ENCODE results near the gene KRTAP9-4. TPM values are rescaled to one million over a fixed set of nuclear protein-coding genes. Genes with fewer than 3 reads are reported as not detected.

KRTAP9-4 gene
- total and polyA plus RNA-seq, 2 of the 8 experiments (the other 6 are each of a cell fraction or from before 2014, with no cell fraction given), result not detected

DNA sequence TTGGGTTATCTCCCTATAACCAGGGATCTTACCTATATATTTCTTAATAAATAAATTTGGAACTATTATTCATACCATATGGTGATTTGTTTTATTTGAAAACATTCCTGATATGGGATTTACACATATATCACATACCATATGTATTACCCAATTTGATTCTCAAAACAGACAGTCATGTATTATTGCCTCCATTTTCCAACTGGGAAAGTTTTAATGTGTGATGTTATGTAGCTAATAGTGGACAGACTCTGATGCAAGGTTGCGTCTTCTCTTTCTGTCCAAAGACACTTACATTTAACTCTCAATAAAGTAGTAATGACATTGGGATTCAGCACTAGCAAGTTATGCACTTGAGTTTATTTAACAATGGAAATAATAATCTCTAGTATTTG is 6.8 kb downstream of the KRTAP9-4 start:
- WGBS, 2 experiments (ENCODE audit: extremely low coverage in 1 of 2, insufficient coverage in 1 of 2, insufficient read length in 1 of 2, insufficient replicate concordance in 2 of 2, low coverage in 1 of 2, low lambda C conversion rate in 2 of 2, missing lambda C conversion rate in 1 of 2), result 100% methylated on average over 1 of the region's 1 CpG; no CpG with 5 or more reads in 1 of the 2 experiments
- H3K4me3 ChIP-seq (ENCODE audit: extremely low read depth in 1 of 4, insufficient read depth in 2 of 4, low read depth in 3 of 4, low read length in 4 of 4), result no peak overlapping the region
- no peak overlapping the region for H2BK5ac ChIP-seq (ENCODE audit: low read depth, low read length)
- no peaks in the 10 kb centered on the region for H3K79me1 ChIP-seq (ENCODE audit: low read depth, low read length)
- DNase-seq (ENCODE audit: low read depth in 1 of 2, low spot score in 2 of 2), result no peak
- H2AFZ ChIP-seq (ENCODE audit: low read length), result no peak overlapping the region
- TF ChIP-seq RBBP5 (IDR thresholded peaks at IDR 0.05; ENCODE audit: borderline replicate concordance, low read depth, low read length) (no peak), CHD1 (IDR thresholded peaks at IDR 0.05; ENCODE audit: low read depth, low read length) (no peak), SRF (IDR thresholded peaks at IDR 0.05; ENCODE audit: low read depth, low read length) (no peak), KDM5A (IDR thresholded peaks at IDR 0.05; ENCODE audit: low read length) (no peak), TEAD4 (IDR thresholded peaks at IDR 0.05; ENCODE audit: low read depth, low read length) (no peak)
- TF ChIP-seq, protein P1, sequence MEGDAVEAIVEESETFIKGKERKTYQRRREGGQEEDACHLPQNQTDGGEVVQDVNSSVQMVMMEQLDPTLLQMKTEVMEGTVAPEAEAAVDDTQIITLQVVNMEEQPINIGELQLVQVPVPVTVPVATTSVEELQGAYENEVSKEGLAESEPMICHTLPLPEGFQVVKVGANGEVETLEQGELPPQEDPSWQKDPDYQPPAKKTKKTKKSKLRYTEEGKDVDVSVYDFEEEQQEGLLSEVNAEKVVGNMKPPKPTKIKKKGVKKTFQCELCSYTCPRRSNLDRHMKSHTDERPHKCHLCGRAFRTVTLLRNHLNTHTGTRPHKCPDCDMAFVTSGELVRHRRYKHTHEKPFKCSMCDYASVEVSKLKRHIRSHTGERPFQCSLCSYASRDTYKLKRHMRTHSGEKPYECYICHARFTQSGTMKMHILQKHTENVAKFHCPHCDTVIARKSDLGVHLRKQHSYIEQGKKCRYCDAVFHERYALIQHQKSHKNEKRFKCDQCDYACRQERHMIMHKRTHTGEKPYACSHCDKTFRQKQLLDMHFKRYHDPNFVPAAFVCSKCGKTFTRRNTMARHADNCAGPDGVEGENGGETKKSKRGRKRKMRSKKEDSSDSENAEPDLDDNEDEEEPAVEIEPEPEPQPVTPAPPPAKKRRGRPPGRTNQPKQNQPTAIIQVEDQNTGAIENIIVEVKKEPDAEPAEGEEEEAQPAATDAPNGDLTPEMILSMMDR (IDR thresholded peaks at IDR 0.05; ENCODE audit: control extremely low read depth in 1 of 3, insufficient read depth in 1 of 3, low read depth in 1 of 3, low read length in 3 of 3), result no peak
- no peak overlapping the region for H3K4ac ChIP-seq (replicated peaks; ENCODE audit: insufficient read length, low read depth, low read length)
- no peaks in the 10 kb centered on the region for H3K9me3 ChIP-seq (ENCODE audit: insufficient read depth in 2 of 2, low read depth in 1 of 2, low read length in 1 of 2)
- H2BK20ac ChIP-seq (ENCODE audit: low read length), result no peak overlapping the region
- H3K18ac ChIP-seq (ENCODE audit: extremely low read depth, low read length), result no peak overlapping the region
- H3K23ac ChIP-seq (ENCODE audit: insufficient read length), result no peak overlapping the region
- no peak overlapping the region for H4K5ac ChIP-seq (ENCODE audit: insufficient read length, low read depth, low read length)
- no peak overlapping the region for H2AK5ac ChIP-seq (ENCODE audit: low read depth, low read length)
- no peak overlapping the region for H3K27ac ChIP-seq (ENCODE audit: low read depth, low read length)
- no peak overlapping the region for H3K56ac ChIP-seq (replicated peaks; ENCODE audit: insufficient read length, low read depth, low read length)
- no peaks in the 10 kb centered on the region; a peak in 1 of 7 replicates for H3K27me3 ChIP-seq (replicated peaks in 1 of 4; ENCODE audit: control insufficient read depth in 3 of 4, extremely low read depth in 1 of 4, insufficient read depth in 3 of 4, low read length in 3 of 4)
- H4K8ac ChIP-seq (ENCODE audit: extremely low read depth, insufficient read depth, low read length), result no peak overlapping the region
- H3K9ac ChIP-seq (replicated peaks in 1 of 4; ENCODE audit: extremely low read depth in 1 of 4, low read depth in 3 of 4, low read length in 3 of 4), result no peak overlapping the region
- H3K4me1 ChIP-seq (replicated peaks in 1 of 4; ENCODE audit: control insufficient read depth in 3 of 4, insufficient read depth in 4 of 4, low read length in 3 of 4), result no peaks in the 10 kb centered on the region; a peak in 1 of 7 replicates
- no peak for FAIRE-seq
- POLR2A ChIA-PET (ENCODE audit: partially characterized antibody), result no interaction called here
- no peaks in the 10 kb centered on the region for H3K36me3 ChIP-seq (ENCODE audit: control insufficient read depth in 2 of 4, insufficient read depth in 4 of 4, low read length in 3 of 4)
- H3K14ac ChIP-seq (ENCODE audit: insufficient read length), result no peak overlapping the region
- no peak overlapping the region for H2BK15ac ChIP-seq (ENCODE audit: low read length)
- H2BK120ac ChIP-seq (replicated peaks; ENCODE audit: low read depth, low read length), result no peak overlapping the region
- H3K79me2 ChIP-seq (ENCODE audit: control insufficient read depth in 1 of 2, insufficient read depth in 2 of 2, low read length in 2 of 2), result no peaks in the 10 kb centered on the region
- H3K23me2 ChIP-seq (ENCODE audit: low read depth, low read length), result no peaks in the 10 kb centered on the region; the same call in 1 of the 2 replicates
- no peak overlapping the region for H4K91ac ChIP-seq (replicated peaks; ENCODE audit: insufficient read length, low read length)
- H3K4me2 ChIP-seq (ENCODE audit: insufficient read depth in 1 of 2, low read depth in 2 of 2, low read length in 2 of 2), result no peak overlapping the region
- CTCF ChIA-PET (ENCODE audit: partially characterized antibody), result no interaction called here
- no peak overlapping the region for H2BK12ac ChIP-seq (ENCODE audit: low read depth, low read length)
- no peaks in the 10 kb centered on the region for H4K20me1 ChIP-seq (replicated peaks in 1 of 2; ENCODE audit: control insufficient read depth in 1 of 2, insufficient read depth in 2 of 2, low read length in 2 of 2)
